HG03103 (cell line): ENCODE results near the gene IQCM.
"Not testable (repeated sequence)": the region's sequence is repeated elsewhere in the genome, so short reads cannot be mapped to it uniquely, and the experiment has no call there.

Experiments used
- ATAC-seq: cut with Tn5 transposase; IDR thresholded peaks from one replicate; pipeline ENCODE4 v1.9.1; 2021; ENCODE audit warnings: low read depth; ENCODE audit not compliant: unreplicated experiment

Gene IQCM

DNA sequence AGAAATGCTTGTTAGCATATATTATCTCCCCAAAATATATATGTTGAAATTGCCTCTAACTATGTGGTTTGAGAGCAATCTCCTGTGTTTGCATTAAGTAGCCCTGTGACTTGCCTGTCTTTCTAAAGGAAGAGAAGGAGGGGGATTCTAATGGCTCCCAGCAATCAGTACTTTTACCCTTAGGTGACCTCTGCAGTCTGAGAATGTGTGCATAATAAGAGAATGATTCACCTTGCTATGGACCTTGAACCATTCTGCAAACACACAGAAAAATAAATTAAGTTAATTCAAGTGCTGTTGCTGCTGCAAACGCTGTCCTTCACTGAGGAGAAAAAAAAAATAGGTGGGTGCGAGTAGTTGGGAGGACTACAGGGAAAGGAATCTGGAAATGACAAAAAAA is 322.2 kb downstream of the IQCM start:
- ATAC-seq = no peak

DNA sequence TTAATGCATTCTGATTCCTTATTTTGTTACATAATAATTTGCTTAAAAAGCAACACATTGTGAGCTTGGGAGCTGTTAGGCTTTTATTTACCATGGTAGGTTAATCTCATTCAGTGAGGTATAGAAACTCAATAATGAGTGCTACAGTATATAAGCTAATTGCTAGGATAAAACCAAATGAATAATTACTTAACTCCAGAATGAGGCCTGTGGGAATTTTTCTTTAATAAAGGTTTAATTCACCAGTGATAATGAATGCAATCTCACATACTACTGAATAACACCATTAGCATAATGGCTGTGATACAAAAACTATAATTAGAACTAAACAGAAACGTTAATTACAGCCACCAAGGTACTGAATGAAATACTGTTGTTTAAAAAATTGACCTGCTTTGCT is 326.3 kb downstream of the IQCM start:
- no peak for ATAC-seq

DNA sequence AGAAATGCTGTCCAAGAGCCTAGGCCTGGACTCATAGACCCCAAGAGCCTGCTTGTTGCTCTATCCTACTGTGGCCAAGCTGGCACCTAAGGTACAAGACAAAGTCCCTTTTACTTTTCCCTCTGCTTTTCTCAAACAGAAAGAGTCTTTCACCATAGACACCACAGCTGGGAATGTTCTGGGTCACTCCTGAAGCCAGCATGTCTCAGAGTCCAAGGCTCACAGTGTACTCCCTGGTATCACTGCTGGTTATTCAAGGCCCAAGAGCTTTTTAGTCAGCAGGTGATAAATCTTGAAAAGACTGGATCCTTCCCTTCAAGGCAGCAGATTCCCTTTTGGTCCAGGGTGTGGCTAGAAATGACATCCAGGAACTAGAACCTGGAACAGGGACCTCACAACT is 328.8 kb downstream of the IQCM start:
- ATAC-seq = no peak

DNA sequence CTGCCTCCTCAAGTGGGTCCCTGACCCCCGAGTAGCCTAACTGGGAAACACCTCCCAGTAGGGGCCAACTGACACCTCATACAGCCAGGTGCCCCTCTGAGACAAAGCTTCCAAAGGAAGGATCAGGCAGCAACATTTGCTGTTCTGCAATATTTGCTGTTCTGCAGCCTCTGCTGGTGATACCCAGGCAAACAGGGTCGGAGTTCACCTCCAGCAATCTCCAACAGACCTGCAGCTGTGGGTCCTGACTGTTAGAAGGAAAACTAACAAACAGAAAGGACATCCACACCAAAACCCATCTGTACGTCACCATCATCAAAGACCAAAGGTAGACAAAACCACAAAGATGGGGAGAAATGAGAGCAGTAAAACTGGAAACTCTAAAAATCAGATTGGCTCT is 347.0 kb downstream of the IQCM start:
- not testable (repeated sequence) for ATAC-seq

DNA sequence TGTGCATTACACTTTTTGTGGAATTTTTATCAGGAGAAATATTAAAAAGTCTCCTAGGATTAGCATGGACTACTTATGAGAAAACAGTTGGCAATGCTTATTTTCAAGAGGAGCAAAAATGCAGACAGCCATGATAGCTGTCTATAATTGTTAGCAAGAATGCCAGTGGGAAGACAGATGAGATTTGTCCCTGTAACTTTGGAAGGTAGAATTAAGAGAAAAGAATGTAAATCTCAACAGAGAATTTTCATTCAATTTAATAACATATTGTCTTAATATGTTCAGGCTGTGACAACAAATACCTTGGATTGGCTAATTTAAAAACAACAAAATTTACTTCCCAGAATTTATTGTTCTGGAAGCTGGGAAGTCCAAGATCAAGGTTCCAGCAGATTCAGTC is 349.2 kb downstream of the IQCM start:
- no peak for ATAC-seq

DNA sequence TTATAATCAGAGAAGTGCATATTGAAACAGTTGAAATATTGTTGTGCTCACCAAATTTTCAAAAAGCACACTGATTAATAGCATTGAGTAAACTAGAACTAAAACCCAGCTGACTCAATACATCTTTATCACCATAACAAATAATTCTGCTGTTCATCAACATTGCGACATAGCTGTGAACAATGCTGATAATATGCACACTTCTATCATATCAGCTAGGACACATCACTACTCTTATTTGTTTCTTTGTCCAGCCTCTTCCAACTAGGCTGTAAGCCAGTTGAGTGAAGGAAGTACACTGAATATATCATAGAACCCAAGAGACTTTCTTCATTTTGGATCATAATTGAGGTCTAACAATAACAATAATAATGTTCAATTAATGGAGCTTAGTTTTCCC is 349.7 kb downstream of the IQCM start:
- no peak for ATAC-seq

DNA sequence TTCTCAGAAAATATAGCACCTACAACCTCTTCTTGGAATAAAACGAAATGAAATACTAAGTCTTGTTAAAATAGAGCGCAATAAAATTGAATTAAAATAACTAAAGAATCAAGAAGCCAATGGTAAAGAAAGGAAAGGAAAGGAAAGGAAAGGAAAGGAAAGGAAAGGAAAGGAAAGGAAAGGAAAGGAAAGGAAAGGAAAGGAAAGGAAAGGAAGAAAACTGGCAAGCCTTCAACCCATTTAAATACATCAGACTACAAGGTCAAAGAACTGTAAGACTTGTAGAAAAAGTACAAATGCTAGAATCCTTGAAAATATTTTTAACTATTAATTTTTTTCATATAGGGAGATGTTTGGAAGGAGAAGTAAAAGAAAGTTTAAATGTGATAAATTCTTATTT is 372.1 kb downstream of the IQCM start:
- ATAC-seq = no peak

DNA sequence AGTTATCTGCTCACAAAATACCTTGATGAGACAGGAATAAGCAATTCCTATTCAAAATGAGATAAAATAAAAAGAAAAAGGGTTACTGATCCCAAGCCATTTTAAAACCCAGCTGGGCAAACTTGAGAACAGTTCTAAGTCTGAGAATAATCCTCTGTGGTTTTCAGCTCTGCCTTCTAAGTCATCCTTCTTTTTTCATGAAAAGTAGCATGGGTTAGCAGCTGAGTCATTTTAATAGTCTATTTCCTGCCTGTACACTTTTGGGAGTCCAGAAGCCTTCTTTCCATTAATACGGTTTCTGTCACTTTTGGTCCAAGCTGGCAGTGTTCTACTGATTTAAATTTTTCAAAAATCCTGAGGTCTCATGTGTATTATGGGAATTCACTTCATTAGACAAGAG is 374.3 kb downstream of the IQCM start:
- ATAC-seq = no peak

DNA sequence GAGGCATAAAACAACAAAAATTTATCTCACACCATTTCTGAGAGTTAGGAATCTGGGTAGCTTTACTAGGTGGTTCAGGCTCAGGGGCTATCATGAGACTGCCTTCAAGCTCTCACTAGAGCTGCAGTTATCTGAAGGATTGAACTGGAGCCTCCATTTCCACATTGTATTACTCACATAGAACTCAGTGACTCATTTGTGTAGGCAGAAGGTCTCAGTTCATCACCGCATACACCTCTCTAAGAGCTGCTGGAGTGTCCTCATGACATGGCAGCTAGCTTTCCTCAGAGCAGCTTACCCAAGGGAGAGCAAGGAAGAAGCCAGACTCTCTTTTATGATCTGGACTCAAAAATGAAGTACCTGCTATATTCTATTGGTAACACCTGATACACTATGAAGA is 389.2 kb downstream of the IQCM start:
- ATAC-seq = no peak

DNA sequence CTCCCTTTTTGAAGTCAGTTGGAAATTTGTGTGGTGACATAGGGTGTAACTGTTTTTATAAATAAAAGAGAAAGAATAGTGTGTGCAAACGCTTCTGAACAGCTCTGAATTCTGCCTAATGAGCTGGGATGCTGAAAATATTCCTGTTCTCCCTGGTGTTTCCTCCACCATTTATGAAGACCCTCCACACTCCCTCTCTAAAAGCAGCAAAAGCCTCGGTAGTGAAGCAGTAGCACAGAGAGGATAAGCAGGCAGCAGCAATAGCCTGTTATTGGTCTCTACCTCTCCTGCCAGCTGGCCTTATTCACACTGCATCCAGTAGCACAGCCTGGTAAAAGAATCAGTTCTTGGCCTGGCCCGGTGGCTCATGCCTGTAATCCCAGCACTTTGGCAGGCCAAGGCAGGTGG is 406.1 kb downstream of the IQCM start:
- no peak for ATAC-seq

DNA sequence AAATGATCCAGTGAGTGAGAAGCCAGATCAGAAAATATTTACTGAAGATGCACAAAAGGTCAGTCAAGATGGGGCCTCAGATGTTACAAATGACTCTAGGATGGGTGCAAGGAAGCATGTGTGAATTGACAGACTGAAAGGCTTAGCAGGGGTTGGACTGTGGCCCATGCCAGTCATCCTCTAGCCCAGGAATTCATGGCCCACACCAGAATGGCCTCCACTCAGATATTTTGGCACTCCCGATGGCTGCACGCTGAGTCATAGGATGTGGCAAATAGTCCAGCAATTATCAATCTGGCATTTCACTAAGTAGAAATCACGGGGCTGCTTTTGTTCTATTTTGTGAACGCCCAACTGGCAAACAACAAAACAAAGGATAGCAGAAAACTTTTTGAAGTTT is 406.5 kb downstream of the IQCM start:
- no peak for ATAC-seq

DNA sequence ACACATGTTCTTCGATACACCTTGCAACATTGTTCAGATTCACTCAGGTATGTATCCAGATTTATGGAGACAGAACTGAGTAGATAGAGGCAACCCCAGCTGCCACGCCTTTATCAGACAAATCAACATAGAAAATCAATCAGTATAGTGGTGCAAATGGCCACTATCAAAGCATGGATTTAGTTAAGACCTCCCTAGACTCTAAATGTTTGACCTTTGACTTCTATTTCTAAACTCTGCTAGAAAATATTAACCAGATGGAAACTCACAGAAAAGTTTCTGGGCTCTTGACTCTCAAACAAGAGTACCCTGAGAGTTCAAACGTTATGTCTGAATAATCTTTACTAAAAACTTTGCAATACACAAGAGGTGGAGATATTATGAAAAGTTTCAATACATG is 411.5 kb downstream of the IQCM start:
- no peak for ATAC-seq

DNA sequence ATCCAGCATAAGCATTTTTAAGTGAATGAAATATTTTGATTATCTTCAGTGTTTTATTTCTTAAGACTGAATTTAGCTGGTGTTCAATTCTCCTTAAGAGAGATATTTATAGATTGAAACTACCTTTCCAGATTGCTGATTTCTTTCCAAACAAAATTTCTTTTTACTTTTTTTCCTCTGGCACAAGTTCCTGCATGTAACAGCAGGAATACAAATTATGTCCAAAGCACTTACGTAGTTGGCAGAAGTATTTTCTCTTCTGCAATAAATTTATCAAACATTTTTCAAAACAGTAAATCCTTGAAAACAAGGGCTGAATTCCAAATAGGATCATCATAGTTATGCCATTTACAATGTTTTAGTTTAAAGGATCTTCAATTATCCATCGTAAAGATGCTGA is 412.6 kb downstream of the IQCM start:
- no peak for ATAC-seq

DNA sequence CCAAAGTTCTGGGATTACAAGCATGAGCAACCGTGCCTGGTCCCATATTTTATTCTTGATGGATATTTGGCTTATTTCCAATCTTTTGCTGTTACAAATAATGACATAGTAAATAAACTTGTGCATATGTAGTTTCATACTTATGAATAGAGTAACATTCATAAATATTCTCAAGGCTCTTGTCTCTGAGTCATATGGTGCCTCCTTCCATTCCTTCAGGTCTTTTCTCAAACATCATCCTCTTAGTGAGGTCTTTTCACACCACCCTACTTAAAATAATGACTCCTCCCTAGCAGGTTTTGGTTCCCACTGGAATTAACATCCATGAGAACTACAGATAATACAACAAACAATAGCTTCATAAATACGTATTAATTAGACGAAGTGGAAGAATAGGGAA is 416.6 kb downstream of the IQCM start:
- ATAC-seq = no peak

DNA sequence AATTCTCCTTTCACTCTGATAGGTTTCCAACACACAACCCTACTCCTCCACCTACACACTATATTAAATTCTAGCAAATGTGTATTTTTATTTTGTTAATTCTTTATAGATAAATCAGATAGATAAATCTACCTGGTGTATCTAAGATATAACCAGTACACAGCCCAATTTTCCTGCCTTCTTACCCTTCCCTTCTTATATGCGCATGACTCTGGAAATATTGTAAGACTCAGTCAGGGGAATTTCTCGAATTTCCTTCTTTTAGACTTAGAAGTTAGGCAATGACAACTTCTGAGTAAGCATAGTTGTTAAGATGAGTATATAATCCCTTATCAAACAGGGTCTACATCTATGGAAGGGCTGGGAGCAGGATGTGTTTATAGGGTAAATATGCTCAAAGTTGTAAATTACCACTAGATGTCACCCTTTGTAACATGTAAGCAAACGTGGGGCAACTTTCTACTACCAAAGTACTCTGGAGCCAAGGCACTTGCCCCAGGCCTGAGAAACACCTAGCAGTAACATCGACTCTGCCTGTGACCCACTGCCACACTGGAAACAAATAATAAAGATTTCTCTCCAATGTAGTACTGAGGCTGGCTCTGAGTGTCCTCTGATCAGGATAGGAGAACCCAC is 444.7 kb downstream of the IQCM start:
- ATAC-seq = peak; percentile 83

DNA sequence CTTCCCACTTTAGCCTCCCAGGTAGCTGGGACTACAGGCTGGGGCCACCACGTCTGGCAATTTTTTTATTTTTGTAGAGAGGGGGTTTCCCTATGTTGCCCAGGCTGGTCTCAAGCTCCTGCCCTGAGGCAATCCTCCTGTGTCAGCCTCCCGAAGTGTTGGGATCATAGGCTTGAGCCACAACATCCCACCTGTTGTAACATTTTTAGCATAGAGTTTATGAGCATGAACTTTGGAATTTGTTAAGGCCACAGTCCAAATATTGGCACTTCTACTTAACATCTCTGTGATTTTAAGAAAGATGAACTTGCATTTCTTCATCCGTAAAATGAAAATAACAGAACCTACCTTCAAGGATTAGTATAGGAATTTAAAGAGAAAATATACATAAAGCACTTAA is 445.6 kb downstream of the IQCM start:
- no peak for ATAC-seq

DNA sequence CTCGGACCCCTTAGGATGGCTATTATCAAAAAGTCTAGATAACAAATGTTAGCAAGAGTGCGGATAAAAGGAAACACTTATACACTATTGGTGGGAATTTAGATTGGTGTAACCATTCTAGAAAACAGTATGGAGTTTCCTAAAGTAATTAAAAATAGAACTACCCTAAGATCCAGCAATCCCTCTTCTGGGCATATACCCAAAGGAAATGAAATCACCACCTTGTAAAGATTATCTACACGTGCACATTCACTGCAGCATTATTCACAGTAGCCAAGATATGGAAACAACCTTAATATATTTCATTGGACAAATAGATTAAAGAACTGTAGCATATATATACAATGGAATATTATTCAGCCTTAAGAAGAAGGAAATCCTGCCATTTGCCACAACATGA is 462.4 kb downstream of the IQCM start:
- no peak for ATAC-seq

DNA sequence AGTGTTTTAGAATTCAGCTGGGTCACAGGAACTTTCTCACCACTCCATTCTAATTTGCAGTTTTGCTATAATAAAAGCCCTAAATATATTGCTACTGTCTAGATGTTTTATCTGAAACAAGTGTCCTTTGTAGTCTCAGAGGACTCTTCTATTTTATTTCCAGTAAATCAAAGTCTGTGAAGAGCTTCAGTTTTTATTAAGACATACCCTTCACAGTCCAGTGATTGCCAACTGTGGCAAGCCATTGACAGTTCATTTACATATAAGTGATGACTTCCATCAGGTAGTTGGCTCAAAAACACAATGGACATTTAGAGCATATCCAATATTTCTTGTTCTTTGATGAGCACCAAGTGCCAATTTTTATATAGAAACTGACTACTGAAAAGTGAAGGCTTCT is 466.1 kb downstream of the IQCM start:
- no peak for ATAC-seq

DNA sequence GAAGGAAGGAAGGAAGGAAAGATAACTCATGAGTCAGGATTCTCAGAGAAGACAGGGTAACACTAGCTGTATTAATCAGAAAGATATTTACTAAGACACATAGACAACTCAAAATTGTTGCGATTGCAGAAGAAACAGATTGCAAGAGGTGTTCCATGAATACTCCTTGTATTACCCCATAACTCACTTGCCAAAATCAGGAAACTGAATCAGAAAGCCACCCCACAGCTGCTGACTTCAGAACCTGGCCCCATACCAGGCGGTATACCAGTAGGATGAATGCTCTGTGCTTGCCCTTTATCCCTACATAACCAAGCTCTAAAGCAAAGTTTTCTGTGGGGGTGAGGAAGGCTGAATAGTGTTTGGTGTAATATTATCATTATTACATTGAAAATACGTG is 468.5 kb downstream of the IQCM start:
- no peak for ATAC-seq

DNA sequence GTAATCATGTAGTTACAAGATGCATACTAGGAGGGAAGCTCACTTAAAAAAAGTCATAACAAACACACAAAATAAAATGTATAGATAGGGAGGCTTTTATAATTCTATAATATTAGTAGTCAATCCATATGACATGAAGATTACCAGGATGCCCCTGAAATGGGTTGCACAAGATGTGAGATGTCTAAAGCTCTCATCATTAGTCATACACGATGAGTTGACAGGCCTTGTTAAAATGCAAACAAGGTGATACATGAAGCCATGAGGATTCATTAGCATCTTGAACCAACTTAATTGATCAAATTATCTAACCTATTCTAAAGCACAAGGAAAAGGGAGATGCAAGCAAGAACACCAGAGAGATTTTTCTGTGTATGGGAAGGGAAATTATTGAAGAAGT is 470.2 kb downstream of the IQCM start:
- ATAC-seq = no peak

DNA sequence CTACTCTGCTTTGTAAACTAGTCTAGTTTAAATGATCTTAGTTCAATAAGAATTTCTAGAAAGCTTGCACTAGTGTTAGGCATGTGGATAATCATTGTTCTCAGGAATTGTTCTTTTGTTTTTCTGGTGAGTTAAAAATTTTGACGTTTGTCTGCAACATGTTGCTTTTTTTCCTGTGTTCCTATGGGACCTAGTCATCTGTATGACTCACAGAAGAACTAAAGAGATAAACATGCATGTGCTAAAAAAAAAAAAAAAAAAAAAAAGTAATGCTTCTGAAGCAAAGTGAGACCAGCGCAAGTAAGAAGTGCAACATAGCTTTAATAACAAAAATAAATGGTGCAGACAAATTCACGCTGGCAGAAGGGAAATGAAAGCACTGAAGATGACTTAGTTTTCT is 471.2 kb downstream of the IQCM start:
- ATAC-seq = no peak

DNA sequence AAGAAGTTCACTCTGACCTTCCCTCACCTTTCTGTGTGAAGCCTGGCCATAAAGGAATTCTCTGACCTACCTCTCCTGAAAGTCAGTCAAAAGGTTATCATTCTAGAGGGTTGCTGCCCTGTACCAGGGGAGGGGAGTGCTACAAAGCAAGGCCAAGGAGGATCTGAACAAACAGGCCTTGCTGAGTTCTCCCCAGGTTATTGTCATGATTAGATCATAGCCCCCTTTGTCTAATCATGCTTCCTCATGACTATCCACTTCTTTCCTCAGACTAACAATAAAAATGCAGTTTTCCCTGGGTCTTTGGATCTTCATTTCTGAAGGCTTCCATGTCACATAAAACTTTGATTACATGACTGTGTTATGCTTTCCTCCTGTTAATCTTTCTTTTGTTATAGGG is 472.0 kb downstream of the IQCM start:
- ATAC-seq = no peak

DNA sequence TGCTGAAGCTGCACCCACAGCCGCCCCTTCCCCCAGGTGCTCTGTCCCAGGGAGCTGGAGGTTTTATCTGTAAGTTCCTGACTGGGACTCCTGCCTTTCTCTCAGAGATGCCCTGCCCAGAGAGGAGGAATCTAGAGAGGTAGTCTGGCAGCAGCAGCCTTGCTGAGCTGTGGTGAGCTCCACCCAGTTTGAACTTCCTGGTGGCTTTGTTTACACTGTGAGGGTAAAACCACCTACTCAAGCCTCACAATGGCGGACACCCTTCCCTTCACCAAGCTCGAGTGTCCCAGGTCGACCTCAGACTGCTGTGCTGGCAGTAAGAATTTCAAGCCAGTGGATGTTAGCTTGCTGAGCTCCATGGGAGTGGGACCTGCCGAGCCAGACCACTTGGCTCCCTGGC is 474.5 kb downstream of the IQCM start:
- ATAC-seq = not testable (repeated sequence)
